ENCODE data around the gene FOXK1. TPM values are rescaled to one million over a fixed set of nuclear protein-coding genes. Genes with fewer than 3 reads are reported as not detected.

Gene FOXK1
- total and polyA plus RNA-seq, 2 experiments from 2014 or later: 2.3 to 12.7 TPM

DNA sequence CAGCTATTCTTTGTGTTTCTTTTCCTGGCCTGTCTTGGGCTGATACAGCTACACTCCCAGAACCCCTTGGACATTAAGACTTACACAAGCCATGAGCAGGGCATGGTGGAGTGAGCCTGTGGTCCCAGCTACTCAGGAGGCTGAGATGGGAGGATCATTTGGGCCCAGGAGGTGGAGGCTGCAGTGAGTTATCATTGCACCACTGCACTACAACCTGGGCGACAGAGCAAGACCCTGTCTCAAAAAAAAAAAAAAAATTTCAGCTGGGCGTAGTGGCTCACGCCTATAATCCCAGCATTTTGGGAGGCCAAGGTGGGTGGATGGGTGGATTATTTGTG is 13.6 kb upstream of the FOXK1 start (continued):
- TF ChIP-seq, protein P1, sequence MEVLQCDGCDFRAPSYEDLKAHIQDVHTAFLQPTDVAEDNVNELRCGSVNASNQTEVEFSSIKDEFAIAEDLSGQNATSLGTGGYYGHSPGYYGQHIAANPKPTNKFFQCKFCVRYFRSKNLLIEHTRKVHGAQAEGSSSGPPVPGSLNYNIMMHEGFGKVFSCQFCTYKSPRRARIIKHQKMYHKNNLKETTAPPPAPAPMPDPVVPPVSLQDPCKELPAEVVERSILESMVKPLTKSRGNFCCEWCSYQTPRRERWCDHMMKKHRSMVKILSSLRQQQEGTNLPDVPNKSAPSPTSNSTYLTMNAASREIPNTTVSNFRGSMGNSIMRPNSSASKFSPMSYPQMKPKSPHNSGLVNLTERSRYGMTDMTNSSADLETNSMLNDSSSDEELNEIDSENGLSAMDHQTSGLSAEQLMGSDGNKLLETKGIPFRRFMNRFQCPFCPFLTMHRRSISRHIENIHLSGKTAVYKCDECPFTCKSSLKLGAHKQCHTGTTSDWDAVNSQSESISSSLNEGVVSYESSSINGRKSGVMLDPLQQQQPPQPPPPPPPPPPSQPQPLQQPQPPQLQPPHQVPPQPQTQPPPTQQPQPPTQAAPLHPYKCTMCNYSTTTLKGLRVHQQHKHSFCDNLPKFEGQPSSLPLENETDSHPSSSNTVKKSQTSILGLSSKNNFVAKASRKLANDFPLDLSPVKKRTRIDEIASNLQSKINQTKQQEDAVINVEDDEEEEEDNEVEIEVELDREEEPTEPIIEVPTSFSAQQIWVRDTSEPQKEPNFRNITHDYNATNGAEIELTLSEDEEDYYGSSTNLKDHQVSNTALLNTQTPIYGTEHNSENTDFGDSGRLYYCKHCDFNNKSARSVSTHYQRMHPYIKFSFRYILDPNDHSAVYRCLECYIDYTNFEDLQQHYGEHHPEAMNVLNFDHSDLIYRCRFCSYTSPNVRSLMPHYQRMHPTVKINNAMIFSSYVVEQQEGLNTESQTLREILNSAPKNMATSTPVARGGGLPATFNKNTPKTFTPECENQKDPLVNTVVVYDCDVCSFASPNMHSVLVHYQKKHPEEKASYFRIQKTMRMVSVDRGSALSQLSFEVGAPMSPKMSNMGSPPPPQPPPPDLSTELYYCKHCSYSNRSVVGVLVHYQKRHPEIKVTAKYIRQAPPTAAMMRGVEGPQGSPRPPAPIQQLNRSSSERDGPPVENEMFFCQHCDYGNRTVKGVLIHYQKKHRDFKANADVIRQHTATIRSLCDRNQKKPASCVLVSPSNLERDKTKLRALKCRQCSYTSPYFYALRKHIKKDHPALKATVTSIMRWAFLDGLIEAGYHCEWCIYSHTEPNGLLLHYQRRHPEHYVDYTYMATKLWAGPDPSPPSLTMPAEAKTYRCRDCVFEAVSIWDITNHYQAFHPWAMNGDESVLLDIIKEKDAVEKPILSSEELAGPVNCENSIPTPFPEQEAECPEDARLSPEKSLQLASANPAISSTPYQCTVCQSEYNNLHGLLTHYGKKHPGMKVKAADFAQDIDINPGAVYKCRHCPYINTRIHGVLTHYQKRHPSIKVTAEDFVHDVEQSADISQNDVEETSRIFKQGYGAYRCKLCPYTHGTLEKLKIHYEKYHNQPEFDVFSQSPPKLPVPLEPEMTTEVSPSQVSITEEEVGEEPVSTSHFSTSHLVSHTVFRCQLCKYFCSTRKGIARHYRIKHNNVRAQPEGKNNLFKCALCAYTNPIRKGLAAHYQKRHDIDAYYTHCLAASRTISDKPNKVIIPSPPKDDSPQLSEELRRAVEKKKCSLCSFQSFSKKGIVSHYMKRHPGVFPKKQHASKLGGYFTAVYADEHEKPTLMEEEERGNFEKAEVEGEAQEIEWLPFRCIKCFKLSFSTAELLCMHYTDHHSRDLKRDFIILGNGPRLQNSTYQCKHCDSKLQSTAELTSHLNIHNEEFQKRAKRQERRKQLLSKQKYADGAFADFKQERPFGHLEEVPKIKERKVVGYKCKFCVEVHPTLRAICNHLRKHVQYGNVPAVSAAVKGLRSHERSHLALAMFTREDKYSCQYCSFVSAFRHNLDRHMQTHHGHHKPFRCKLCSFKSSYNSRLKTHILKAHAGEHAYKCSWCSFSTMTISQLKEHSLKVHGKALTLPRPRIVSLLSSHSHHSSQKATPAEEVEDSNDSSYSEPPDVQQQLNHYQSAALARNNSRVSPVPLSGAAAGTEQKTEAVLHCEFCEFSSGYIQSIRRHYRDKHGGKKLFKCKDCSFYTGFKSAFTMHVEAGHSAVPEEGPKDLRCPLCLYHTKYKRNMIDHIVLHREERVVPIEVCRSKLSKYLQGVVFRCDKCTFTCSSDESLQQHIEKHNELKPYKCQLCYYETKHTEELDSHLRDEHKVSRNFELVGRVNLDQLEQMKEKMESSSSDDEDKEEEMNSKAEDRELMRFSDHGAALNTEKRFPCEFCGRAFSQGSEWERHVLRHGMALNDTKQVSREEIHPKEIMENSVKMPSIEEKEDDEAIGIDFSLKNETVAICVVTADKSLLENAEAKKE (CRISPR knock-in tag; IDR thresholded peaks at IDR 0.05): no peak

DNA sequence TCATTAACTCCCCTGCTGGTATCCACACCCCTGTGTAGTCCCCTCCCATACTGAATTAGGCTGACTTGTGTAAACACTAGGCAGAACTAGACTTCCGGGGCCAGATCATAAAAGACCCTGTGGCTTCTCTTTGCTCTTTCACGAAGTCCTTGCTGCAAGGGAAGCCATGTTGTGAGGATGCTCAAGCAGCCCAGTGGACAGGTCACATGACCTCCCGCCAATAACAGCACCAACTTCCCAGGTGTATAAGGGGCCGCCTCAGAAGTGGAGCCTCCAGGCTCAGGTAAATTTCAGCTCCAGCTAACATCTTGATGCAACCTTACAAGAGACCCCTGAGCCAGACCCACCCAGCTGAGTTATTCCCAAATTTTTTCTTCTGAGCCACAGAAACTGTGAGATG is 11.3 kb upstream of the FOXK1 start:
- no peaks in the 10 kb centered on the region for H3F3A ChIP-seq (replicated peaks; ENCODE audit: low read depth)
- no peaks in the 10 kb centered on the region for H3K79me2 ChIP-seq (replicated peaks; ENCODE audit: insufficient read depth)
- no peak overlapping the region for H3K4me2 ChIP-seq
- no peaks in the 10 kb centered on the region for H3K9me2 ChIP-seq (ENCODE audit: insufficient read depth)
- no peak overlapping the region for H2AFZ ChIP-seq
- Mint-ChIP-seq H3K27me3 (ENCODE audit: insufficient read depth, low read depth, poor library complexity) (peaks cover 7% of the 10 kb centered on the region), H3K36me3 (ENCODE audit: low read depth) (no peaks in the 10 kb centered on the region; the same call in 2 of the 3 replicates), H3K9me3 (peaks cover 58% of the 10 kb centered on the region), H3K4me1 (no peaks in the 10 kb centered on the region), H3K4me3 (no peak overlapping the region), H3K27ac (no peak overlapping the region)
- no peaks in the 10 kb centered on the region for H3K4me1 ChIP-seq (ENCODE audit: insufficient read depth)
- no peak overlapping the region for H3K27ac ChIP-seq (ENCODE audit: low read depth)
- no peak overlapping the region for H3K4me3 ChIP-seq
- H3K27me3 ChIP-seq (ENCODE audit: insufficient read depth): no peaks in the 10 kb centered on the region
- no peaks in the 10 kb centered on the region for H3K36me3 ChIP-seq (ENCODE audit: insufficient read depth)
- ATAC-seq (no peak), DNase-seq (ENCODE audit: low spot score) (no peak)
- H4K20me1 ChIP-seq (replicated peaks; ENCODE audit: insufficient read depth): no peaks in the 10 kb centered on the region
- no peak for TF ChIP-seq ZNF331 (CRISPR knock-in tag; IDR thresholded peaks at IDR 0.05; ENCODE audit: low read depth)
- TF ChIP-seq STAT1 (IDR thresholded peaks at IDR 0.05; ENCODE audit: unreplicated experiment): no peak
- TF ChIP-seq, protein P1 (CRISPR knock-in tag; IDR thresholded peaks at IDR 0.05): no peak
- no peak for TF ChIP-seq ZNF114 (CRISPR knock-in tag; IDR thresholded peaks at IDR 0.05)
- TF ChIP-seq, protein P2, sequence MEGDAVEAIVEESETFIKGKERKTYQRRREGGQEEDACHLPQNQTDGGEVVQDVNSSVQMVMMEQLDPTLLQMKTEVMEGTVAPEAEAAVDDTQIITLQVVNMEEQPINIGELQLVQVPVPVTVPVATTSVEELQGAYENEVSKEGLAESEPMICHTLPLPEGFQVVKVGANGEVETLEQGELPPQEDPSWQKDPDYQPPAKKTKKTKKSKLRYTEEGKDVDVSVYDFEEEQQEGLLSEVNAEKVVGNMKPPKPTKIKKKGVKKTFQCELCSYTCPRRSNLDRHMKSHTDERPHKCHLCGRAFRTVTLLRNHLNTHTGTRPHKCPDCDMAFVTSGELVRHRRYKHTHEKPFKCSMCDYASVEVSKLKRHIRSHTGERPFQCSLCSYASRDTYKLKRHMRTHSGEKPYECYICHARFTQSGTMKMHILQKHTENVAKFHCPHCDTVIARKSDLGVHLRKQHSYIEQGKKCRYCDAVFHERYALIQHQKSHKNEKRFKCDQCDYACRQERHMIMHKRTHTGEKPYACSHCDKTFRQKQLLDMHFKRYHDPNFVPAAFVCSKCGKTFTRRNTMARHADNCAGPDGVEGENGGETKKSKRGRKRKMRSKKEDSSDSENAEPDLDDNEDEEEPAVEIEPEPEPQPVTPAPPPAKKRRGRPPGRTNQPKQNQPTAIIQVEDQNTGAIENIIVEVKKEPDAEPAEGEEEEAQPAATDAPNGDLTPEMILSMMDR (conservative IDR thresholded peaks at IDR 0.05; ENCODE audit: low read depth in 2 of 2): no peak
- TF ChIP-seq, protein P3, sequence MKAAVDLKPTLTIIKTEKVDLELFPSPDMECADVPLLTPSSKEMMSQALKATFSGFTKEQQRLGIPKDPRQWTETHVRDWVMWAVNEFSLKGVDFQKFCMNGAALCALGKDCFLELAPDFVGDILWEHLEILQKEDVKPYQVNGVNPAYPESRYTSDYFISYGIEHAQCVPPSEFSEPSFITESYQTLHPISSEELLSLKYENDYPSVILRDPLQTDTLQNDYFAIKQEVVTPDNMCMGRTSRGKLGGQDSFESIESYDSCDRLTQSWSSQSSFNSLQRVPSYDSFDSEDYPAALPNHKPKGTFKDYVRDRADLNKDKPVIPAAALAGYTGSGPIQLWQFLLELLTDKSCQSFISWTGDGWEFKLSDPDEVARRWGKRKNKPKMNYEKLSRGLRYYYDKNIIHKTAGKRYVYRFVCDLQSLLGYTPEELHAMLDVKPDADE (IDR thresholded peaks at IDR 0.05): no peak
- TF ChIP-seq CREB1 (CRISPR knock-in tag; IDR thresholded peaks at IDR 0.05; ENCODE audit: low read depth): no peak
